NCI-H1694 (cell line): Measurements from ENCODE around the gene PPHLN1.

ENCODE experiments used
- DNase-seq: peaks from one replicate; lab custom pipeline; 2025; lab: John Stamatoyannopoulos, UW

The PPHLN1 gene

GRCh38 chr12:42482041-42482747, 156.2 kb downstream of the PPHLN1 start:
- no peak for DNase-seq

- no peak for DNase-seq
These were observed 157.0 kb downstream of the PPHLN1 start for GRCh38 chr12:42482748-42483520.

GRCh38 chr12:42483521-42483790, 157.5 kb downstream of the PPHLN1 start:
- no peak for DNase-seq

- DNase-seq, result no peak
These were observed 159.0 kb downstream of the PPHLN1 start for GRCh38 chr12:42484996-42485395.

- DNase-seq, result no peak
These were observed 159.9 kb downstream of the PPHLN1 start for GRCh38 chr12:42485823-42486222.

GRCh38 chr12:42486407-42486806, 160.4 kb downstream of the PPHLN1 start:
- no peak for DNase-seq

GRCh38 chr12:42490261-42490842, 164.4 kb downstream of the PPHLN1 start:
- DNase-seq, result no peak
